GM19035 (cell line): ENCODE results near the gene DLX6.
"Not testable (repeated sequence)": the region's sequence is repeated elsewhere in the genome, so short reads cannot be mapped to it uniquely, and the experiment has no call there.

Experiments
- ATAC-seq: cut with Tn5 transposase; IDR thresholded peaks from one replicate; pipeline ENCODE4 v1.9.1; 2021; ENCODE audit not compliant: unreplicated experiment

The DLX6 gene

GRCh38 chr7:97021747-97022490, 16.6 kb downstream of the DLX6 start:
- ATAC-seq = no peak

- ATAC-seq = no peak
Observed at GRCh38 chr7:97022491-97023306, 17.3 kb downstream of the DLX6 start.

GRCh38 chr7:97024209-97025129, 19.1 kb downstream of the DLX6 start, which contains the start of gene DLX5:
TSS of gene DLX5 (minus strand) at chr7:97024831. CDS start at chr7:97024623, 208 bp downstream.
- no peak for ATAC-seq

- no peak for ATAC-seq
Observed at GRCh38 chr7:97025130-97025499, 19.8 kb downstream of the DLX6 start.

- no peak for ATAC-seq
Observed at GRCh38 chr7:97025983-97026714, 20.8 kb downstream of the DLX6 start.

GRCh38 chr7:97026715-97027426, 21.5 kb downstream of the DLX6 start:
- peak; percentile 7 for ATAC-seq

GRCh38 chr7:97027427-97028234, 22.3 kb downstream of the DLX6 start:
- ATAC-seq = peak; percentile 94

- ATAC-seq = not testable (repeated sequence)
Observed at GRCh38 chr7:97034213-97034852, 29.0 kb downstream of the DLX6 start.

- ATAC-seq = no peak
Observed at GRCh38 chr7:97039374-97040065, 34.2 kb downstream of the DLX6 start.

- ATAC-seq = no peak
Observed at GRCh38 chr7:97043281-97043680, 37.9 kb downstream of the DLX6 start.
